Measurements from ENCODE around the gene SRXN1.
A peak's percentile ranks its signal among the peaks of the same experiment; 100 is the strongest.
"Not testable (repeated sequence)": the region's sequence is repeated elsewhere in the genome, so short reads cannot be mapped to it uniquely, and the experiment has no call there.

The SRXN1 gene

GRCh38 chr20:655726-656624 lies 3.0 kb upstream of the SRXN1 start:
- DNase-seq (ENCODE audit: low read depth): no peak

- no peak for DNase-seq (ENCODE audit: low read depth)
Observed at GRCh38 chr20:654417-654750, 1.4 kb upstream of the SRXN1 start.

GRCh38 chr20:653590-654416 lies 803 bp upstream of the SRXN1 start:
- peak; percentile 7 for DNase-seq (ENCODE audit: low read depth)

GRCh38 chr20:652615-653109 lies 338 bp downstream of the SRXN1 start:
- DNase-seq (ENCODE audit: low read depth): peak; percentile 8

- DNase-seq (ENCODE audit: low read depth): no peak
Observed at GRCh38 chr20:651713-652614, 1.0 kb downstream of the SRXN1 start.

- no peak for DNase-seq (ENCODE audit: low read depth)
Observed at GRCh38 chr20:650954-651353, 2.0 kb downstream of the SRXN1 start.

- DNase-seq (ENCODE audit: low read depth): no peak
Observed at GRCh38 chr20:650281-650680, 2.7 kb downstream of the SRXN1 start.

- DNase-seq (ENCODE audit: low read depth): no peak
Observed at GRCh38 chr20:647479-648019, 5.5 kb downstream of the SRXN1 start.

- no peak for DNase-seq (ENCODE audit: low read depth)
Observed at GRCh38 chr20:646868-647233, 6.1 kb downstream of the SRXN1 start.

- DNase-seq (ENCODE audit: low read depth): no peak
Observed at GRCh38 chr20:646107-646867, 6.7 kb downstream of the SRXN1 start.

- DNase-seq (ENCODE audit: low read depth): peak; percentile 44
Observed at GRCh38 chr20:645318-646106, 7.5 kb downstream of the SRXN1 start.

GRCh38 chr20:644692-645317 lies 8.2 kb downstream of the SRXN1 start:
- DNase-seq (ENCODE audit: low read depth): no peak

GRCh38 chr20:642398-643174 lies 10.4 kb downstream of the SRXN1 start:
- DNase-seq (ENCODE audit: low read depth): no peak

- DNase-seq (ENCODE audit: low read depth): not testable (repeated sequence)
Observed at GRCh38 chr20:642013-642397, 11.0 kb downstream of the SRXN1 start.

GRCh38 chr20:641516-641875 lies 11.5 kb downstream of the SRXN1 start:
- DNase-seq (ENCODE audit: low read depth): no peak

GRCh38 chr20:640674-641515 lies 12.1 kb downstream of the SRXN1 start:
- no peak for DNase-seq (ENCODE audit: low read depth)

GRCh38 chr20:638579-638978 lies 14.4 kb downstream of the SRXN1 start:
- no peak for DNase-seq (ENCODE audit: low read depth)

- no peak for DNase-seq (ENCODE audit: low read depth)
Observed at GRCh38 chr20:637559-637958, 15.4 kb downstream of the SRXN1 start.

Data from stimulated activated CD8-positive, alpha-beta memory T cell treated with anti-CD3 and anti-CD28 coated beads, Interleukin-4, amount 100 ng/mL, for 24 hours (primary cell).